GM06990 (cell line): ENCODE data around the gene ARID1B.

Source experiments
- DNase-seq: peaks from one replicate; pipeline ENCODE4 v3.0.0-alpha.2; 2011; ENCODE audit not compliant: insufficient read length; ENCODE audit errors: extremely low read depth
- H3K27me3 ChIP-seq: replicated peaks from 2 replicates; pipeline ENCODE4 v1.6.0; 2011; ENCODE audit warnings: low read length; ENCODE audit not compliant: control insufficient read depth, insufficient read depth
- H3K36me3 ChIP-seq: 2 replicates; pipeline ENCODE4 v1.5.1; 2011; ENCODE audit warnings: low read length; ENCODE audit not compliant: control insufficient read depth, insufficient read depth
- H3K4me3 ChIP-seq: replicated peaks from 2 replicates; pipeline ENCODE4 v1.5.1; 2011; ENCODE audit warnings: low read depth, mild to moderate bottlenecking, control low read depth, low read length
- CTCF ChIP-seq: IDR thresholded peaks from 2 replicates; pipeline ENCODE4 v1.5.1; 2011; ENCODE audit warnings: low read length, control low read depth, mild to moderate bottlenecking, inconsistent platforms; ENCODE audit not compliant: insufficient read depth, poor library complexity, severe bottlenecking

The ARID1B gene

GRCh38 chr6:157209865-157210530 lies 432.8 kb downstream of the ARID1B start:
- no peak for DNase-seq
- H3K27me3 ChIP-seq, result no peaks in the 10 kb centered on the region
- H3K4me3 ChIP-seq, result no peak overlapping the region
- no peak for TF ChIP-seq CTCF
- H3K36me3 ChIP-seq, result peaks cover 19% of the 10 kb centered on the region

DNA sequence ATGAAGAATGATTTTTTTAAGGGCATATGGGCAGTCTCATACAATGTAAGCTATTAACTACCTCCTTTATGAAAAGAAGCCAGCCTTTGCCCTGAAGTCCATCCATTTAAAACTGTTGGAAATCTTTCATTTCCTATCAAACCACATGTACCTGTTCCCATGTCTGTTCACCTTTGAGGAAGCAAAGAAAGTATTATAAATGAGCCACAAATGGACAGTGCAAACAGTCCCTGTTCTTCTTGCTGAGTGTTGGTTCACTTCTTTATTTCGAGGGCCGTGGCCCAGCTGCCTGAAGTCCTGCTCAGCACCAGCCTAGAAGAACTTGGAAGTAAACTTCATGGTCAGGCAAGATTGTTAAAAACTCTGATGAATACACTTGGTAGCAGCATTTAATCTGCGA lies 433.8 kb downstream of the ARID1B start:
- Histone ChIP-seq H3K36me3 (peaks cover 18% of the 10 kb centered on the region), H3K27me3 (no peaks in the 10 kb centered on the region), H3K4me3 (no peak overlapping the region)
- no peak for DNase-seq
- no peak for TF ChIP-seq CTCF

GRCh38 chr6:157211603-157212455 lies 434.7 kb downstream of the ARID1B start:
- no peak for TF ChIP-seq CTCF
- H3K27me3 ChIP-seq, result no peaks in the 10 kb centered on the region
- H3K4me3 ChIP-seq, result no peak overlapping the region
- peaks cover 9% of the 10 kb centered on the region for H3K36me3 ChIP-seq
- no peak for DNase-seq

DNA sequence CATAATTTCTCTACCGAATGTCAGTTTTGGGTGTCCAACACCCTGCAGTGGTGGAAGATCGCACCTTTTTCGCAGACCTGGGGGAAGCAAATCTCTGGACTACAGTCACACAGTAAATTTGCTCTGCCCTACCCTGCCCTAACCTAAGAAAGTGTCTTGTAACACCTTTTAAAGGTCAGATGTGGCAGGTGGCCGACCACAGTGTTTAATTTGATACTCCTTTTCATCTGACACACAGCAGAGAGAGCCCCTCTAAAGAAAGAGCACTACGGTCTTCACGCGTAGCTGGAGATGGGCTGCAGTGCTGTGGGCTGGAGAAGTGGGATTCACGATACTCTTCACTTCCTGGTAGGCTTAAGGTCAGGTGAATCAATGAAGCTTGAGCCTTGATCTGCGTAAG lies 436.2 kb downstream of the ARID1B start:
- no peak for TF ChIP-seq CTCF
- H3K27me3 ChIP-seq, result no peaks in the 10 kb centered on the region
- H3K36me3 ChIP-seq, result no peaks in the 10 kb centered on the region
- DNase-seq, result no peak
- H3K4me3 ChIP-seq, result no peak overlapping the region

DNA sequence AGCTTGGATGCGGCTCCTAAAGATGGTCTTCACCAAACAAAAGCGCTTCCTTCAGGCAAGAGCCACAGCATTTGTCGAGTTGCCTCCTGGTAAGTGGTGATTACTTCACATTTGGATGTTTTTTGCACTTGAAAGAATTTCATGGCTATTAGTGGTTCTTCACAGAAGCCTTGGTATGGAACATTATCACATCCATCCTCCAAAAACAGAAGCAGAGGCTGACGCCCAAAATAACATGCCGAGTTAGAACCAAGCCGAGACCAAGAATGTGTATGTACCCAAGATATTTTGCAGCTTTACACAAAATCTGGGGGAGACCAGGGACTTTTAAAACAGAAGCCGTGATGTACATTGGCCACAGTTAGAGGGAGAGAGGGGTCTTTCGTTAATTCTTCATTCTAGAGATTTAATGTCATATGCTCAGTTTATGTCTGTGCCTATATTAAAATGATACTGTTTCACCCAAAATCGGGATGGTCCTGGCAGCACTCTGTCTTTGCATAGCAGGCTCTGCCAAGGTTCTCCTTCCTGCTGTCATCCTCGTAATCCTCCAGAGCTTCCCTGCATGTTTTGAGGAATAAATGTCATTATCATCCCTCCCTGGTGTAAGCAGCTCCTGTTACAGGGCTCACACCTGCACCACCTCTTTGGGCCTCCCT lies 436.9 kb downstream of the ARID1B start:
- no peak for DNase-seq

More for the DNA sequence above, 436.9 kb downstream of the ARID1B start:
- H3K4me3 ChIP-seq, result no peak overlapping the region
- H3K27me3 ChIP-seq, result no peaks in the 10 kb centered on the region
- no peak for TF ChIP-seq CTCF
- H3K36me3 ChIP-seq, result no peaks in the 10 kb centered on the region
